ENCODE measurements around the gene EXOC6. TPM values are rescaled to one million over a fixed set of nuclear protein-coding genes. Genes with fewer than 3 reads are reported as not detected.

The EXOC6 gene
- total RNA-seq, 1 experiment from 2014 or later: 6.2 TPM

GRCh38 chr10:92826504-92826903 is 21.8 kb upstream of the EXOC6 start:
- Histone ChIP-seq H3K36me3 (replicated peaks; ENCODE audit: control insufficient read depth, insufficient read depth, low read length) (no peaks in the 10 kb centered on the region), H3K27me3 (ENCODE audit: control insufficient read depth, insufficient read depth, low read length) (no peaks in the 10 kb centered on the region), H3K4me3 (ENCODE audit: insufficient read depth, low read depth, low read length) (no peak overlapping the region)
- no peak for DNase-seq

- Histone ChIP-seq H3K4me3 (ENCODE audit: insufficient read depth, low read depth, low read length) (no peak overlapping the region), H3K27me3 (ENCODE audit: control insufficient read depth, insufficient read depth, low read length) (no peaks in the 10 kb centered on the region), H3K36me3 (replicated peaks; ENCODE audit: control insufficient read depth, insufficient read depth, low read length) (no peaks in the 10 kb centered on the region)
- peak; percentile 13 for DNase-seq
Measured at GRCh38 chr10:92829042-92829785, 19.1 kb upstream of the EXOC6 start.

GRCh38 chr10:92829786-92830377 is 18.4 kb upstream of the EXOC6 start:
- Histone ChIP-seq H3K36me3 (replicated peaks; ENCODE audit: control insufficient read depth, insufficient read depth, low read length) (no peaks in the 10 kb centered on the region), H3K4me3 (ENCODE audit: insufficient read depth, low read depth, low read length) (no peak overlapping the region), H3K27me3 (ENCODE audit: control insufficient read depth, insufficient read depth, low read length) (no peaks in the 10 kb centered on the region)
- no peak for DNase-seq

DNA sequence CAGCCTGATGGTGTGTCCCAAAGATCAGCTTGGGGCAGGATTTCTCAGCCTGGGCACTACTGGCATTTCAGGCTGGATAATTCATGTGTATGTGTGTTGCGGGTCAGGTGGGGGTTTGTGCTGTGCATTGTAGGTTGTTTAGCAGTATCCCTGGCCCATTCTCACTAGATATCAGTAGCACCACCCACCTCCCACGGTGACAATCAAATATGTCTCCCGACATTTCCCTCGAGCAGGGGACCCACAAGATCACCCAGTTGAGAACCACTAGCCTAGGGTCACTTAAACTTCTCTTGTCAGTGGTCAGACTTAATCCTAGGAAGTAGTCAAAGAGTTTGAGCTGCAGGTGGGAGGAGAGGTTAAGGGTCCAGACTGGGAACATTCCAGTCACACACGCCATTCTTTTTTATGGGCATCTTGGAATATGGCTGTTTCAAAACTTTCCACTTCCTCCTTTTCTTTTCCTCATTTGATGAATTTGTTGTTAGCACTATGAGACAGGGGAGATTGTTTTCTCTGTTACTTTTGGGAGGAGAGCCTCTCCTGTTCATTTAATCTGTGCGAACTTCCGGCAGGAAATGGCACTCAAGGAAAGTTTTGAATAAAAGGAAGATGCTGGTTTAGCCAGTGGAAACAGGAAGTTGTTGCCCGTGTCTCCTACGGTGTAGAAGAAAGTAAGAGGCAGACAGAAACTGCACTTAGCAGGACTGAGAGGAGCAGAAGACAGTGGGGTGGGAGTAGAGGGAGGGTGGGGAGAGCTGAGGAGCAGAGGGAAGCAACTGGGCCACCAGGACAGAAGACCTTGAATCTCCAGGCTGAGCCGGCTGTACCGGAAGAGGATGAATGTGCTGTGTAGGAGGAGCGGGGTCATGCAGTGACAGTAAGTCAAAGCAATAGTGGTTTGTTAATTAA is 17.6 kb upstream of the EXOC6 start:
- Histone ChIP-seq H3K27me3 (ENCODE audit: control insufficient read depth, insufficient read depth, low read length) (no peaks in the 10 kb centered on the region), H3K4me3 (ENCODE audit: insufficient read depth, low read depth, low read length) (no peak overlapping the region), H3K36me3 (replicated peaks; ENCODE audit: control insufficient read depth, insufficient read depth, low read length) (no peaks in the 10 kb centered on the region)
- no peak for DNase-seq

- H3K27me3 ChIP-seq (ENCODE audit: control insufficient read depth, insufficient read depth, low read length): no peaks in the 10 kb centered on the region
- H3K36me3 ChIP-seq (replicated peaks; ENCODE audit: control insufficient read depth, insufficient read depth, low read length): no peaks in the 10 kb centered on the region
- H3K4me3 ChIP-seq (ENCODE audit: insufficient read depth, low read depth, low read length): no peak overlapping the region
- DNase-seq: no peak
Measured at GRCh38 chr10:92832121-92832520, 16.2 kb upstream of the EXOC6 start.

DNA sequence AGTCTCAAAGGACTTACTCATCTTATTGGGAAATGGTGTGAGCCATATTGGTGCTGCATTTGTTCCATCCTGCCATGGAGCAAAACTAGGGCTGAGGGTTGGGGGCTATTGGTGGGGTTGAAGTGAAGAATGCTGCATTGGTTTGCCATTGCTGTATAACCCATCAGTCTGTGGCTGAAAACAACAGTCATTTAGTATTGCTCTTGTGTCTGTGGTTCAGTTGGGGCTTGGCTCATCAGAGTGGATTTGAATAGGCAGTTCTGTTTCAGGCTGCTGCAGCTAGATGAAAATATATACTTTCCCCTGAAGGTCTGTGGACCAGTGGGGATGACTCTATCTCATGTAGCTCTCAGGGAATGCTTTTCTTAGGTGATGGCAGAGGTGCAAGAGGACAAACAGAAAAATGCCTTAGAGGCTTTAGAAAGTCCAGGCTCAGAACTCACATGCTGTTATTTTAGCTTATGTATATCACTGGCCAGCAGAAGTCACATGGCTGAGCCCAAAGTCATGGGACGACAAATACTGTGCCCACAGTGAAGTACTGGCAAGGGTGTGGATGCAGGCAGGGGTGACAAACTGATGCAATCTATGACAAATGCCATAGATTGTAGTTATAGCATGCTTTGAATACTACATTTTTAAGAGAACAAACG is 15.2 kb upstream of the EXOC6 start:
- no peak for DNase-seq
- H3K27me3 ChIP-seq (ENCODE audit: control insufficient read depth, insufficient read depth, low read length): no peaks in the 10 kb centered on the region
- no peak overlapping the region for H3K4me3 ChIP-seq (ENCODE audit: insufficient read depth, low read depth, low read length)
- no peaks in the 10 kb centered on the region for H3K36me3 ChIP-seq (replicated peaks; ENCODE audit: control insufficient read depth, insufficient read depth, low read length)

DNA sequence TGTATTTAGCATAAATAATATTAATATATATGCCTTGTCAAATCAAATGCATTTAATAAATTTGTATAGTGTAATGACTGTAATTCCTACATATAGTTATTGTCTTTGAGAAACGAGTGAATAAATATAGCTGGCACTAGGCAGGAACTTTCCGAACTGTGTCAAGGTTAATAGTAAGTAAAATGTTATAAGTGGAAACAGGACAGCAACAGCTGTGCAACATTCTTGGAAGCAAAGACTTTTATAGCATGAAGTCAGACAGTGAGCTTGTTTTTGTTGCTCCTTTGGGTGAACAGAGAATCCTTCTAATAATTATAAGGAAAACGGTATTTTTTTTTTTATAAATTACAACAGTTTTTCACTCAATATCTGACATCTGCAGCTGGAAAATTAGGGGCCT is 14.0 kb upstream of the EXOC6 start:
- H3K27me3 ChIP-seq (ENCODE audit: control insufficient read depth, insufficient read depth, low read length): no peaks in the 10 kb centered on the region
- H3K36me3 ChIP-seq (replicated peaks; ENCODE audit: control insufficient read depth, insufficient read depth, low read length): no peaks in the 10 kb centered on the region
- H3K4me3 ChIP-seq (ENCODE audit: insufficient read depth, low read depth, low read length): no peak overlapping the region
- no peak for DNase-seq

- no peaks in the 10 kb centered on the region for H3K36me3 ChIP-seq (replicated peaks; ENCODE audit: control insufficient read depth, insufficient read depth, low read length)
- no peak for DNase-seq
- no peaks in the 10 kb centered on the region for H3K27me3 ChIP-seq (ENCODE audit: control insufficient read depth, insufficient read depth, low read length)
- H3K4me3 ChIP-seq (ENCODE audit: insufficient read depth, low read depth, low read length): no peak overlapping the region
Measured at GRCh38 chr10:92834986-92835385, 13.3 kb upstream of the EXOC6 start.

GRCh38 chr10:92837456-92837855 is 10.9 kb upstream of the EXOC6 start:
- no peaks in the 10 kb centered on the region for H3K27me3 ChIP-seq (ENCODE audit: control insufficient read depth, insufficient read depth, low read length)
- no peak for DNase-seq
- H3K4me3 ChIP-seq (ENCODE audit: insufficient read depth, low read depth, low read length): no peak overlapping the region
- H3K36me3 ChIP-seq (replicated peaks; ENCODE audit: control insufficient read depth, insufficient read depth, low read length): no peaks in the 10 kb centered on the region

GRCh38 chr10:92839191-92840085 is 8.9 kb upstream of the EXOC6 start:
- H3K36me3 ChIP-seq (replicated peaks; ENCODE audit: control insufficient read depth, insufficient read depth, low read length): no peaks in the 10 kb centered on the region
- DNase-seq: peak; percentile 68
- H3K4me3 ChIP-seq (ENCODE audit: insufficient read depth, low read depth, low read length): no peak overlapping the region
- no peaks in the 10 kb centered on the region for H3K27me3 ChIP-seq (ENCODE audit: control insufficient read depth, insufficient read depth, low read length)

GRCh38 chr10:92844746-92845145 is 3.6 kb upstream of the EXOC6 start:
- peak; percentile 28 for DNase-seq
- Histone ChIP-seq H3K27me3 (ENCODE audit: control insufficient read depth, insufficient read depth, low read length) (peaks cover 13% of the 10 kb centered on the region), H3K4me3 (ENCODE audit: insufficient read depth, low read depth, low read length) (no peak overlapping the region), H3K36me3 (replicated peaks; ENCODE audit: control insufficient read depth, insufficient read depth, low read length) (no peaks in the 10 kb centered on the region)

- H3K36me3 ChIP-seq (replicated peaks; ENCODE audit: control insufficient read depth, insufficient read depth, low read length): no peaks in the 10 kb centered on the region
- peaks cover 18% of the 10 kb centered on the region for H3K27me3 ChIP-seq (ENCODE audit: control insufficient read depth, insufficient read depth, low read length)
- H3K4me3 ChIP-seq (ENCODE audit: insufficient read depth, low read depth, low read length): no peak overlapping the region
- no peak for DNase-seq
Measured at GRCh38 chr10:92845921-92846320, 2.4 kb upstream of the EXOC6 start.

DNA sequence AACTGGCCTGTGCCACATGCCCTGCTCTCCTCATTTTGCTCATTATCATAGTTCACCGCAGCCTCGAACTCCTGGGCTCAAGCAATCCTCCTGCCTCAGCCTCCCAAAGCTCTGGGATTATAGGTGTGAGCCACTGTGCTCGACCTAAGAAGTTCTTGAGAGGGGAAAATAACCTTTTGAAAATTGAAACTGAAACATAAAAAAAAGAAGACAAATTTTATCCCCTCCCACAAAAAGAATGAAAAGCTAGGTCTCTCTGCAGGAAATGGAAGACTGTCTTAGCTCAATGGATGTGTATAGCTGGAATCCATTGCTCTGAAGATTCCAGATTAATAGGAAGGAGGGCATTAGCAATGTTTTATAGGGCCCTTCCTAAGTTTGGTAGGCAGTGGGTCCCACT is 2.0 kb upstream of the EXOC6 start:
- DNase-seq: no peak
- Histone ChIP-seq H3K36me3 (replicated peaks; ENCODE audit: control insufficient read depth, insufficient read depth, low read length) (no peaks in the 10 kb centered on the region), H3K27me3 (ENCODE audit: control insufficient read depth, insufficient read depth, low read length) (peaks cover 18% of the 10 kb centered on the region), H3K4me3 (ENCODE audit: insufficient read depth, low read depth, low read length) (no peak overlapping the region)

DNA sequence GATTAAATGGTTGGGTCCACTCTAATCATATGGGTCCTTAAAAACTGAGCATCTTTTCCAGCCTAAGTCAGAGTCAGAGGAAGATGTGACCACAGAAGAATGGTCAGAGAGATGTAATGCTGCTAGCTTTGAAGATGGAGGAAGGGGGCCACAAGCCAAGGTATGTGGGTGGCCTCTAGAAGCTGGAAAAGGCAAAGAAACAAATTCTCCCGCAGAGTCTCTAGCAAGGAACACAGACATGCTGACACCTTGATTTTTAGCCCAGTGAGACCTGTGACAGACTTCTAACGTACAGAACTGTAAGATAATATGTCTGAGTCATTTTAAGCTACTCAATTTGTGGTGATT is 1.5 kb upstream of the EXOC6 start:
- Histone ChIP-seq H3K4me3 (ENCODE audit: insufficient read depth, low read depth, low read length) (no peak overlapping the region), H3K27me3 (ENCODE audit: control insufficient read depth, insufficient read depth, low read length) (peaks cover 18% of the 10 kb centered on the region), H3K36me3 (replicated peaks; ENCODE audit: control insufficient read depth, insufficient read depth, low read length) (no peaks in the 10 kb centered on the region)
- no peak for DNase-seq

Data from H7 (cell line).